ENCODE measurements around the gene UST. TPM values are rescaled to one million over a fixed set of nuclear protein-coding genes. Genes with fewer than 3 reads are reported as not detected.

The UST gene
- total and polyA plus RNA-seq, 2 of the 8 experiments (the other 6 are each of a cell fraction or from before 2014, with no cell fraction given) = 13.5 to 34.5 TPM

DNA sequence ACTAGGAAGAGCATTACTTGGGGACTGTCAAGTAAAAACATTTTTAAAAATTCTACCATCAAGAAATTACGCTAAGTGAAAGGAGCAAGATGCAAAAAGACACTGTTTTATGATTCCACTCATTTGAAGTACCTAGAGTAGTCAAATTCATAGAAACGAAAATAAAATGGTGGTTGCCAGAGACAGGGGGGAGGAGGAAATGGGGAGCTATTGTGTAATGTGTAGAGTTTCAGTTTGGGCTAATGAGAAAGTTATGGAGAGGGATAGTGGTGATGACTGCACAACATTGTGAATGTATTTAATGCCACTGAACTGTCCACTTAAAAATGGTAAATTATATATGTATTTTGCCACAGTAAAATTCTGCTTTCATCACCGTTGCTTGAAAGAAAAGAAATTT is 83.8 kb downstream of the UST start:
- peaks cover 5% of the 10 kb centered on the region; the same call in 1 of the 2 replicates for H3K79me1 ChIP-seq (ENCODE audit: low read depth, low read length)
- peaks cover 0 to 93% of the 10 kb centered on the region in 2 experiments; a peak in 3 of 4 replicates for H3K79me2 ChIP-seq (ENCODE audit: control insufficient read depth in 1 of 2, insufficient read depth in 2 of 2, low read length in 2 of 2)
- H2AK5ac ChIP-seq (ENCODE audit: low read depth, low read length) = no peak overlapping the region
- no peak overlapping the region for H4K91ac ChIP-seq (replicated peaks; ENCODE audit: insufficient read length, low read length)
- H3K27ac ChIP-seq (ENCODE audit: low read depth, low read length) = no peak overlapping the region
- no peak overlapping the region for H3K4me2 ChIP-seq (ENCODE audit: insufficient read depth in 1 of 2, low read depth in 2 of 2, low read length in 2 of 2)
- DNase-seq (ENCODE audit: low read depth in 1 of 2, low spot score in 2 of 2) = no peak
- no peak overlapping the region for H3K4ac ChIP-seq (replicated peaks; ENCODE audit: insufficient read length, low read depth, low read length)
- H4K8ac ChIP-seq (ENCODE audit: extremely low read depth, insufficient read depth, low read length) = no peak overlapping the region
- no peaks in the 10 kb centered on the region for H3K27me3 ChIP-seq (replicated peaks in 1 of 4; ENCODE audit: control insufficient read depth in 3 of 4, extremely low read depth in 1 of 4, insufficient read depth in 3 of 4, low read length in 3 of 4)
- no peaks in the 10 kb centered on the region for H3K9me3 ChIP-seq (ENCODE audit: insufficient read depth in 2 of 2, low read depth in 1 of 2, low read length in 1 of 2)
- no peak overlapping the region for H2BK5ac ChIP-seq (ENCODE audit: low read depth, low read length)
- no peak overlapping the region for H2BK20ac ChIP-seq (ENCODE audit: low read length)
- H3K23me2 ChIP-seq (ENCODE audit: low read depth, low read length) = peaks cover 2% of the 10 kb centered on the region; the same call in 1 of the 2 replicates
- H2BK120ac ChIP-seq (replicated peaks; ENCODE audit: low read depth, low read length) = no peak overlapping the region
- no peak overlapping the region for H3K23ac ChIP-seq (ENCODE audit: insufficient read length)
- H4K5ac ChIP-seq (ENCODE audit: insufficient read length, low read depth, low read length) = no peak overlapping the region
- WGBS, 2 experiments (ENCODE audit: extremely low coverage in 1 of 2, insufficient coverage in 1 of 2, insufficient read length in 1 of 2, insufficient replicate concordance in 2 of 2, low coverage in 1 of 2, low lambda C conversion rate in 2 of 2, missing lambda C conversion rate in 1 of 2) = 86% methylated on average over 3 of the region's 3 CpGs; no CpG with 5 or more reads in 1 of the 2 experiments
- ChIA-PET POLR2A (ENCODE audit: partially characterized antibody) (no interaction called here), CTCF (ENCODE audit: partially characterized antibody) (no interaction called here)
- no peak overlapping the region for H3K4me3 ChIP-seq (ENCODE audit: extremely low read depth in 1 of 4, insufficient read depth in 2 of 4, low read depth in 3 of 4, low read length in 4 of 4)
- H3K56ac ChIP-seq (replicated peaks; ENCODE audit: insufficient read length, low read depth, low read length) = no peak overlapping the region
- FAIRE-seq = no peak
- no peak overlapping the region for H3K9ac ChIP-seq (replicated peaks in 1 of 4; ENCODE audit: extremely low read depth in 1 of 4, low read depth in 3 of 4, low read length in 3 of 4)
- H3K4me1 ChIP-seq (replicated peaks in 1 of 4; ENCODE audit: control insufficient read depth in 3 of 4, insufficient read depth in 4 of 4, low read length in 3 of 4) = peaks cover 0 to 4% (median 1%) of the 10 kb centered on the region in 4 experiments; a peak in 3 of 7 replicates
- TF ChIP-seq TAF1 (IDR thresholded peaks at IDR 0.05; ENCODE audit: low read depth, low read length) (no peak), SP4 (IDR thresholded peaks at IDR 0.05; ENCODE audit: low read length) (no peak), TCF12 (IDR thresholded peaks at IDR 0.05; ENCODE audit: low read depth, low read length) (no peak), RBBP5 (IDR thresholded peaks at IDR 0.05; ENCODE audit: borderline replicate concordance, low read depth, low read length) (no peak), NANOG (IDR thresholded peaks at IDR 0.05; ENCODE audit: insufficient read depth, low read depth, low read length, poor library complexity, severe bottlenecking) (no peak), NRF1 (IDR thresholded peaks at IDR 0.05; ENCODE audit: low read depth, low read length) (no peak), JUN (IDR thresholded peaks at IDR 0.05; ENCODE audit: low read depth, low read length) (no peak), KDM1A (IDR thresholded peaks at IDR 0.05; ENCODE audit: borderline replicate concordance, low read length) (no peak), RNF2 (IDR thresholded peaks at IDR 0.05; ENCODE audit: borderline replicate concordance, low read depth, low read length, missing control alignments, poor library complexity, severe bottlenecking) (no peak), EP300 (IDR thresholded peaks at IDR 0.05; ENCODE audit: borderline replicate concordance in 1 of 2, low read depth in 2 of 2, low read length in 2 of 2) (no peak), CREB1 (IDR thresholded peaks at IDR 0.05) (no peak), CBX5 (IDR thresholded peaks at IDR 0.05; ENCODE audit: low read depth, low read length) (no peak), CEBPB (IDR thresholded peaks at IDR 0.05; ENCODE audit: low read depth, low read length) (no peak), RFX5 (IDR thresholded peaks at IDR 0.05; ENCODE audit: borderline replicate concordance, low read depth, low read length) (no peak)
- H2BK12ac ChIP-seq (ENCODE audit: low read depth, low read length) = no peak overlapping the region
- H2BK15ac ChIP-seq (ENCODE audit: low read length) = no peak overlapping the region
- H3K18ac ChIP-seq (ENCODE audit: extremely low read depth, low read length) = no peak overlapping the region
- H3K14ac ChIP-seq (ENCODE audit: insufficient read length) = no peak overlapping the region
- H3K36me3 ChIP-seq (ENCODE audit: control insufficient read depth in 2 of 4, insufficient read depth in 4 of 4, low read length in 3 of 4) = no peaks in the 10 kb centered on the region
- H4K20me1 ChIP-seq (replicated peaks in 1 of 2; ENCODE audit: control insufficient read depth in 1 of 2, insufficient read depth in 2 of 2, low read length in 2 of 2) = no peaks in the 10 kb centered on the region
- H2AFZ ChIP-seq (ENCODE audit: low read length) = no peak overlapping the region

All from H1 (cell line).